ENCODE measurements around the gene MCFD2. TPM values are rescaled to one million over a fixed set of nuclear protein-coding genes. Genes with fewer than 3 reads are reported as not detected.

Gene MCFD2
- polyA plus RNA-seq, 10 donors: 39.6 to 54.0 (median 47.5) TPM

Other genes with a start within 250 kb of the MCFD2 start
- gene SOCS5, start 216.5 kb downstream of the MCFD2 start, polyA plus RNA-seq (ENCODE audit: insufficient read length in 10 of 10): 10 to 100 TPM; 18.7 to 27.3 (median 21.9) TPM
- gene TTC7A, start 25.4 kb upstream of the MCFD2 start, polyA plus RNA-seq (ENCODE audit: insufficient read length in 10 of 10): 1 to 10 TPM; 6.0 to 9.5 (median 7.1) TPM
- gene STPG4, start 239.5 kb upstream of the MCFD2 start, polyA plus RNA-seq (ENCODE audit: insufficient read length in 10 of 10): under 1 TPM in 2 of 10 donors, not detected in 8; 0.11 to 0.16 TPM

All from muscle of back (tissue), 10 donors.